H1 (cell line): ENCODE data around the gene MCTS1. TPM values are rescaled to one million over a fixed set of nuclear protein-coding genes. Genes with fewer than 3 reads are reported as not detected.

ENCODE experiments used
- RNF2 ChIP-seq: fragments of 200-900, 300-1000 bp; sonication (generic); IDR thresholded peaks from 2 replicates; pipeline ENCODE4 v1.7.1; 2016; ENCODE audit warnings: borderline replicate concordance, low read depth, mild to moderate bottlenecking, antibody characterized with exemption, low read length; ENCODE audit not compliant: poor library complexity, severe bottlenecking; ENCODE audit errors: missing control alignments
- SIN3A ChIP-seq, 2 experiments: IDR thresholded peaks in 1 of 2; conservative IDR thresholded peaks in 1 of 2; 2 replicates each; pipeline ENCODE4 v1.6.1; 2011 to 2012; ENCODE audit warnings: low read length in 2 of 2, improper control_type of control experiment in 1 of 2, low read depth in 1 of 2, mild to moderate bottlenecking in 1 of 2
- SP1 ChIP-seq: IDR thresholded peaks from 2 replicates; pipeline ENCODE4 v1.6.1; 2011; ENCODE audit warnings: low read depth, low read length
- polyA plus RNA-seq, 7 experiments: library from polyadenylated mRNA; depleted of rRNA in 3 of 7; stranded (reverse) in 5 of 7; unstranded in 2 of 7; fragments of >200 nt in 5 of 7; fragments of 200-250 nt in 2 of 7; gene quantifications; 1 replicate in 5 of 7; 2 replicates in 1 of 7; 4 replicates in 1 of 7; pipeline versions ENCODE4 v1.2.1 to v1.2.3, GENCODE V29; 2011 to 2013; ENCODE audit warnings: missing spikeins in 2 of 7, mixed read lengths in 2 of 7
- total RNA-seq: library from RNA; stranded (reverse); fragmentation: NEBNext Ultra II Directional; extraction: Animal tissue kit (Norgen Biotek cat#: 25700); gene quantifications from 2 replicates; pipeline ENCODE4 v1.2.1, GENCODE V29; 2021

MCTS1 gene
- total and polyA plus RNA-seq, 2 of the 8 experiments (the other 6 are each of a cell fraction or from before 2014, with no cell fraction given) = 19.2 to 31.6 TPM

GRCh38 chrX:120653000-120653399 is 49.1 kb downstream of the MCTS1 start (continued):
- TF ChIP-seq RNF2 = no peak
- TF ChIP-seq SP1 = no peak
- no peak for TF ChIP-seq SIN3A (conservative IDR thresholded peaks at IDR 0.05 in 1 of 2, IDR thresholded peaks at IDR 0.05 in 1 of 2; ENCODE audit: low read depth in 1 of 2, low read length in 2 of 2)
